ENCODE data around the gene TLCD3B. TPM values are rescaled to one million over a fixed set of nuclear protein-coding genes. Genes with fewer than 3 reads are reported as not detected.
A peak's percentile ranks its signal among the peaks of the same experiment; 100 is the strongest.

TLCD3B gene
- total and polyA plus RNA-seq, 4 experiments from 2014 or later, result not detected

- H3K27me3 Mint-ChIP-seq, result no peaks in the 10 kb centered on the region
- no peak for DNase-seq
- peaks cover 16 to 52% of the 10 kb centered on the region in 2 donors for H3K36me3 Mint-ChIP-seq
- Histone ChIP-seq H3K36me3 (ENCODE audit: insufficient read depth, low read length) (peaks cover 13% of the 10 kb centered on the region), H3K9me3 (ENCODE audit: control insufficient read depth in 1 of 2, low read length in 2 of 2) (no peaks in the 10 kb centered on the region), H3K4me1 (ENCODE audit: insufficient read depth, low read length) (peaks cover 14% of the 10 kb centered on the region), H3K27ac (ENCODE audit: low read depth, low read length) (no peak overlapping the region), H3K4me3 (ENCODE audit: low read length in 2 of 2) (no peak overlapping the region), H3K27me3 (ENCODE audit: insufficient read depth, low read length) (no peaks in the 10 kb centered on the region)
- ChIA-PET POLR2A (ENCODE audit: partially characterized antibody) (interaction anchor here (0.5 kb wide), 1 partner anchor 143 kb away, joined by 3 read pairs; no protein-coding TSS in a partner anchor), CTCF (ENCODE audit: partially characterized antibody) (no interaction called here)
- intact Hi-C loops (cut with micrococcal nuclease), result loop anchor here (10.0 kb wide), 1 partner anchor 185 kb away; the partner anchor contains the start of genes PAGR1 and PRRT2
- H3K27ac Mint-ChIP-seq, result peak overlapping the region in 3 of 7 donors; percentile 5 to 46 (median 26)
- no peaks in the 10 kb centered on the region for H3K9me3 Mint-ChIP-seq
- peaks cover 8 to 41% (median 26%) of the 10 kb centered on the region in 4 donors for H3K4me1 Mint-ChIP-seq
- H3K4me3 Mint-ChIP-seq, result no peak overlapping the region
These were observed 31.5 kb downstream of the TLCD3B start for GRCh38 chr16:29999605-30000004.

GRCh38 chr16:29996766-29997250 is 34.3 kb downstream of the TLCD3B start:
- Mint-ChIP-seq H3K9me3 (peaks cover 0 to 2% (median 0%) of the 10 kb centered on the region in 8 donors), H3K36me3 (peaks cover 15 to 51% of the 10 kb centered on the region in 2 donors), H3K4me3 (peak overlapping the region; percentile 95 to 98 (median 98)), H3K27me3 (no peaks in the 10 kb centered on the region), H3K4me1 (peaks cover 14 to 44% (median 32%) of the 10 kb centered on the region in 4 donors), H3K27ac (peak overlapping the region; percentile 76 to 99 (median 99))
- Histone ChIP-seq H3K4me3 (ENCODE audit: low read length in 2 of 2) (peak overlapping the region; percentile 72 to 97), H3K4me1 (ENCODE audit: insufficient read depth, low read length) (peaks cover 23% of the 10 kb centered on the region), H3K27me3 (ENCODE audit: insufficient read depth, low read length) (no peaks in the 10 kb centered on the region), H3K9me3 (ENCODE audit: control insufficient read depth in 1 of 2, low read length in 2 of 2) (no peaks in the 10 kb centered on the region), H3K36me3 (ENCODE audit: insufficient read depth, low read length) (peaks cover 26% of the 10 kb centered on the region), H3K27ac (ENCODE audit: low read depth, low read length) (peak overlapping the region; percentile 98)
- intact Hi-C loops (cut with micrococcal nuclease), result loop anchor here (1.0 to 10.0 kb wide), 7 partner anchors 24 to 296 kb away; partner anchors contain the start of genes CDIPT, KCTD13, KIF22 and PAGR1
- DNase-seq, result no peak
- CTCF ChIA-PET (ENCODE audit: partially characterized antibody), result interaction anchor here (1.0 to 2.2 kb wide), 3 partner anchors 9 to 148 kb away, joined by 3 to 13 read pairs (median 5); no protein-coding TSS in a partner anchor
- POLR2A ChIA-PET (ENCODE audit: partially characterized antibody), result interaction anchor here (0.8 to 3.9 kb wide), 13 partner anchors 8 to 296 kb away, joined by 3 to 57 read pairs (median 7); partner anchors contain the start of genes ASPHD1, CDIPT, KCTD13 and MAZ

- Histone ChIP-seq H3K4me1 (ENCODE audit: insufficient read depth, low read length) (peaks cover 23% of the 10 kb centered on the region), H3K27ac (ENCODE audit: low read depth, low read length) (peak within 1 kb of the TSS; percentile 98), H3K27me3 (ENCODE audit: insufficient read depth, low read length) (no peaks in the 10 kb centered on the region), H3K9me3 (ENCODE audit: control insufficient read depth in 1 of 2, low read length in 2 of 2) (no peaks in the 10 kb centered on the region), H3K4me3 (ENCODE audit: low read length in 2 of 2) (peak within 1 kb of the TSS; percentile 72 to 97), H3K36me3 (ENCODE audit: insufficient read depth, low read length) (peaks cover 24% of the 10 kb centered on the region)
- intact Hi-C loops (cut with micrococcal nuclease), result loop anchor here (1.0 to 10.0 kb wide), 7 partner anchors 23 to 295 kb away; partner anchors contain the start of genes CDIPT, KCTD13, KIF22 and PAGR1
- Mint-ChIP-seq H3K4me1 (peaks cover 14 to 44% (median 32%) of the 10 kb centered on the region in 4 donors), H3K27ac (peak within 1 kb of the TSS; percentile 97 to 99 (median 99)), H3K9me3 (peaks cover 0 to 2% (median 0%) of the 10 kb centered on the region in 8 donors), H3K4me3 (peak within 1 kb of the TSS; percentile 95 to 98 (median 98)), H3K36me3 (peaks cover 14 to 54% of the 10 kb centered on the region in 2 donors), H3K27me3 (no peaks in the 10 kb centered on the region)
- DNase-seq, result peak; percentile 98 to 99 (median 98)
- CTCF ChIA-PET (ENCODE audit: partially characterized antibody), result interaction anchor here (1.1 to 2.2 kb wide), 4 partner anchors 10 to 305 kb away, joined by 3 to 13 read pairs (median 5); no protein-coding TSS in a partner anchor
- POLR2A ChIA-PET (ENCODE audit: partially characterized antibody), result interaction anchor here (0.6 to 3.9 kb wide), 19 partner anchors 8 to 662 kb away, joined by 3 to 57 read pairs (median 6); partner anchors contain the start of genes ALDOA, ASPHD1, CDIPT and FBRS
These were observed 34.9 kb downstream of the TLCD3B start, which contains the start of gene INO80E for GRCh38 chr16:29995911-29996765. Gene INO80E, plus strand, starts transcription at chr16:29996241. Its CDS starts 70 bp downstream, at chr16:29996311.

DNA sequence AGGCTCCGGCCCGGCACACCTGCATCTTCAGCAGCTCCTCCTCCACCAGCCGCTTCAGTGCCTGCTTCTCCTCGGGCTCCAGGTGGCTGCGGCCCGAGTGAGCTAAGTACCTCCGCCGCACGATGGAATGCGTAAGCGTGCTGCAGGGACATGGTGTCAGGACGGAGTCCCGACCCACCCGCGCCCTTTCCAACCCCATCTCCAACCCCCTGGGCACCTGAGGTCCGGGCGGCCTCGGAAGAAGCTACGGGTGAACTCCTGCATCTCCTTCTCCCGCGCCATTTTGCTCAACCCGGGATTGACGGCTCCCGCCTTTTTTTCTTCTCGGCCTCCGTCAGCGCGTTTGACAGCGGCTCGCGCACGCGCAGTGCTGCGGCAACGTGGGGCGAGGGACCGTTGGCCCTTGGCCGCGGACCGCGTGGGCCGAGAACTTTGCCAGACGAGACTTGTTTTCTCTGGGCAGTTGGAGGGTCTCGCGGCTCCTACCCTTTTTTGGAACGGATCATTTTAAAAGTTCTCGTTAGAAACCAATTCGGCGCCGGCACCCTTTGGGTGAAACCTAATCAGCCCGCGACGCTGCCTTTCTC is 35.7 kb downstream of the TLCD3B start, which contains the start of gene HIRIP3:
Gene HIRIP3 (minus strand): TSS at position 294 of the 587 bp plus-strand sequence. CDS start 12 bp downstream, at position 282.
- ChIA-PET CTCF (ENCODE audit: partially characterized antibody) (interaction anchor here (1.0 to 2.2 kb wide), 4 partner anchors 10 to 304 kb away, joined by 3 to 13 read pairs (median 4); no protein-coding TSS in a partner anchor), POLR2A (ENCODE audit: partially characterized antibody) (interaction anchor here (0.6 to 3.9 kb wide), 20 partner anchors 9 to 900 kb away, joined by 3 to 57 read pairs (median 6); partner anchors contain the start of genes ALDOA, ASPHD1, CDIPT and FBRS)
- Histone ChIP-seq H3K4me3 (ENCODE audit: low read length in 2 of 2) (peak within 1 kb of the TSS; percentile 72 to 97), H3K36me3 (ENCODE audit: insufficient read depth, low read length) (peaks cover 24% of the 10 kb centered on the region), H3K27me3 (ENCODE audit: insufficient read depth, low read length) (no peaks in the 10 kb centered on the region), H3K27ac (ENCODE audit: low read depth, low read length) (peak within 1 kb of the TSS; percentile 98), H3K4me1 (ENCODE audit: insufficient read depth, low read length) (peaks cover 23% of the 10 kb centered on the region), H3K9me3 (ENCODE audit: control insufficient read depth in 1 of 2, low read length in 2 of 2) (no peaks in the 10 kb centered on the region)
- Mint-ChIP-seq H3K9me3 (peaks cover 0 to 2% (median 0%) of the 10 kb centered on the region in 8 donors), H3K27me3 (no peaks in the 10 kb centered on the region), H3K27ac (peak within 1 kb of the TSS; percentile 97 to 99 (median 99)), H3K4me1 (peaks cover 14 to 44% (median 32%) of the 10 kb centered on the region in 4 donors), H3K36me3 (peaks cover 16 to 56% of the 10 kb centered on the region in 2 donors), H3K4me3 (peak within 1 kb of the TSS; percentile 95 to 98 (median 98))
- intact Hi-C loops (cut with micrococcal nuclease), result loop anchor here (10.0 kb wide), 1 partner anchor 181 kb away; the partner anchor contains the start of genes PAGR1 and PRRT2
- DNase-seq, result peak; percentile 88 to 91 (median 89)

GRCh38 chr16:29994600-29995323 is 36.3 kb downstream of the TLCD3B start:
- peaks cover 25% of the 10 kb centered on the region for H3K36me3 ChIP-seq (ENCODE audit: insufficient read depth, low read length)

More at GRCh38 chr16:29994600-29995323, 36.3 kb downstream of the TLCD3B start:
- peaks cover 14 to 43% (median 32%) of the 10 kb centered on the region in 4 donors for H3K4me1 Mint-ChIP-seq
- H3K9me3 Mint-ChIP-seq, result peaks cover 0 to 2% (median 0%) of the 10 kb centered on the region in 8 donors
- CTCF ChIA-PET (ENCODE audit: partially characterized antibody), result interaction anchor here (1.0 to 1.3 kb wide), 4 partner anchors 20 to 303 kb away, joined by 3 to 5 read pairs (median 4); no protein-coding TSS in a partner anchor
- Histone ChIP-seq H3K27ac (ENCODE audit: low read depth, low read length) (peak overlapping the region; percentile 98), H3K27me3 (ENCODE audit: insufficient read depth, low read length) (no peaks in the 10 kb centered on the region), H3K9me3 (ENCODE audit: control insufficient read depth in 1 of 2, low read length in 2 of 2) (no peaks in the 10 kb centered on the region), H3K4me3 (ENCODE audit: low read length in 2 of 2) (peak overlapping the region; percentile 72 to 97), H3K4me1 (ENCODE audit: insufficient read depth, low read length) (peaks cover 23% of the 10 kb centered on the region)
- POLR2A ChIA-PET (ENCODE audit: partially characterized antibody), result interaction anchor here (0.6 to 3.9 kb wide), 16 partner anchors 21 to 901 kb away, joined by 3 to 57 read pairs (median 7); partner anchors contain the start of genes ALDOA, CDIPT, FBRS and KCTD13
- peak overlapping the region; percentile 97 to 99 (median 99) for H3K27ac Mint-ChIP-seq
- DNase-seq, result no peak
- peak overlapping the region; percentile 95 to 98 (median 98) for H3K4me3 Mint-ChIP-seq
- no peaks in the 10 kb centered on the region for H3K27me3 Mint-ChIP-seq
- peaks cover 23 to 59% of the 10 kb centered on the region in 2 donors for H3K36me3 Mint-ChIP-seq
- intact Hi-C loops (cut with micrococcal nuclease), result loop anchor here (10.0 kb wide), 1 partner anchor 180 kb away; the partner anchor contains the start of genes PAGR1 and PRRT2
